OCI-LY3 (cell line): Measurements from ENCODE around the gene HIVEP3.

Source experiments
- EZH2phosphoT487 ChIP-seq: fragments of 200-600 bp; shearing (Covaris generic); IDR thresholded peaks from 2 replicates; pipeline ENCODE4 v1.6.1; 2018; ENCODE audit warnings: antibody characterized with exemption, mixed run types, low read depth
- TF ChIP-seq, protein P1 (sequence below): fragments of 200-600, 300-600 bp; sonication (generic); IDR thresholded peaks from 2 replicates; pipeline ENCODE4 v1.5.1; 2014; ENCODE audit warnings: antibody characterized with exemption, low read length, low read depth

- TF ChIP-seq, protein P1, sequence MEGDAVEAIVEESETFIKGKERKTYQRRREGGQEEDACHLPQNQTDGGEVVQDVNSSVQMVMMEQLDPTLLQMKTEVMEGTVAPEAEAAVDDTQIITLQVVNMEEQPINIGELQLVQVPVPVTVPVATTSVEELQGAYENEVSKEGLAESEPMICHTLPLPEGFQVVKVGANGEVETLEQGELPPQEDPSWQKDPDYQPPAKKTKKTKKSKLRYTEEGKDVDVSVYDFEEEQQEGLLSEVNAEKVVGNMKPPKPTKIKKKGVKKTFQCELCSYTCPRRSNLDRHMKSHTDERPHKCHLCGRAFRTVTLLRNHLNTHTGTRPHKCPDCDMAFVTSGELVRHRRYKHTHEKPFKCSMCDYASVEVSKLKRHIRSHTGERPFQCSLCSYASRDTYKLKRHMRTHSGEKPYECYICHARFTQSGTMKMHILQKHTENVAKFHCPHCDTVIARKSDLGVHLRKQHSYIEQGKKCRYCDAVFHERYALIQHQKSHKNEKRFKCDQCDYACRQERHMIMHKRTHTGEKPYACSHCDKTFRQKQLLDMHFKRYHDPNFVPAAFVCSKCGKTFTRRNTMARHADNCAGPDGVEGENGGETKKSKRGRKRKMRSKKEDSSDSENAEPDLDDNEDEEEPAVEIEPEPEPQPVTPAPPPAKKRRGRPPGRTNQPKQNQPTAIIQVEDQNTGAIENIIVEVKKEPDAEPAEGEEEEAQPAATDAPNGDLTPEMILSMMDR, result no peak
- no peak for TF ChIP-seq EZH2phosphoT487
Measured at GRCh38 chr1:41514381-41514780, 404.3 kb downstream of the HIVEP3 start.
